GM18499 (cell line): ENCODE results near the gene ALPI.
"Not testable (repeated sequence)": the region's sequence is repeated elsewhere in the genome, so short reads cannot be mapped to it uniquely, and the experiment has no call there.

ENCODE experiments used
- ATAC-seq: cut with Tn5 transposase; IDR thresholded peaks from one replicate; pipeline ENCODE4 v1.9.1; 2021; ENCODE audit warnings: moderate number of reproducible peaks; ENCODE audit not compliant: insufficient read depth, unreplicated experiment

ALPI gene

GRCh38 chr2:232455426-232456255, at the start of gene ALPI:
Gene ALPI, plus strand, starts transcription at chr2:232456153. Its CDS starts 47 bp downstream, at chr2:232456200.
- ATAC-seq: no peak

- no peak for ATAC-seq
These were observed 49.2 kb upstream of the ALPI start, which contains the start of gene ALPG for GRCh38 chr2:232406556-232407310. Gene ALPG, plus strand, starts transcription at chr2:232406844. Its CDS starts 51 bp downstream, at chr2:232406895.

- ATAC-seq: not testable (repeated sequence)
These were observed 48.4 kb upstream of the ALPI start for GRCh38 chr2:232407428-232408150.

GRCh38 chr2:232408269-232408668, 47.7 kb upstream of the ALPI start:
- ATAC-seq: not testable (repeated sequence)

GRCh38 chr2:232409617-232410016, 46.3 kb upstream of the ALPI start:
- ATAC-seq: not testable (repeated sequence)

GRCh38 chr2:232410238-232410900, 45.6 kb upstream of the ALPI start:
- no peak for ATAC-seq

GRCh38 chr2:232411901-232412629, 43.9 kb upstream of the ALPI start:
- no peak for ATAC-seq

GRCh38 chr2:232412986-232413385, 43.0 kb upstream of the ALPI start:
- no peak for ATAC-seq

- no peak for ATAC-seq
These were observed 40.7 kb upstream of the ALPI start for GRCh38 chr2:232415138-232415690.

- no peak for ATAC-seq
These were observed 40.0 kb upstream of the ALPI start for GRCh38 chr2:232415736-232416520.

- ATAC-seq: no peak
These were observed 39.2 kb upstream of the ALPI start for GRCh38 chr2:232416521-232417470.

- no peak for ATAC-seq
These were observed 38.5 kb upstream of the ALPI start for GRCh38 chr2:232417489-232417888.

GRCh38 chr2:232418056-232418455, 37.9 kb upstream of the ALPI start:
- ATAC-seq: no peak

- no peak for ATAC-seq
These were observed 37.3 kb upstream of the ALPI start for GRCh38 chr2:232418466-232419244.

- ATAC-seq: no peak
These were observed 36.5 kb upstream of the ALPI start for GRCh38 chr2:232419245-232420072.

GRCh38 chr2:232420073-232420454, 35.9 kb upstream of the ALPI start:
- no peak for ATAC-seq
